Measurements from ENCODE around the gene PDE6H.

The PDE6H gene

GRCh38 chr12:14954269-14954668 lies 18.6 kb upstream of the PDE6H start:
- ATAC-seq (replicated peaks; ENCODE audit: extremely low read depth, poor library complexity, severe bottlenecking) = no peak
- H3K4me1 Mint-ChIP-seq = peaks cover 89% of the 10 kb centered on the region

GRCh38 chr12:14956024-14956891 lies 16.6 kb upstream of the PDE6H start:
- Mint-ChIP-seq H3K9me3 (no peaks in the 10 kb centered on the region), H3K27ac (ENCODE audit: low read depth) (peak overlapping the region; percentile 100), H3K4me3 (peak overlapping the region; percentile 99), H3K36me3 (ENCODE audit: insufficient read depth) (peaks cover 72% of the 10 kb centered on the region), H3K4me1 (peaks cover 76% of the 10 kb centered on the region), H3K27me3 (no peaks in the 10 kb centered on the region)
- ATAC-seq (replicated peaks; ENCODE audit: extremely low read depth, poor library complexity, severe bottlenecking) (no peak), DNase-seq (ENCODE audit: low spot score in 2 of 2) (no peak)

More at GRCh38 chr12:14954269-14954668, 18.6 kb upstream of the PDE6H start:
- no peak for DNase-seq (ENCODE audit: low spot score in 2 of 2)
- Mint-ChIP-seq H3K27me3 (no peaks in the 10 kb centered on the region), H3K9me3 (no peaks in the 10 kb centered on the region), H3K36me3 (ENCODE audit: insufficient read depth) (peaks cover 70% of the 10 kb centered on the region), H3K27ac (ENCODE audit: low read depth) (peak overlapping the region; percentile 98), H3K4me3 (peak overlapping the region; percentile 79)

GRCh38 chr12:14956905-14957304 lies 15.9 kb upstream of the PDE6H start:
- Mint-ChIP-seq H3K27ac (ENCODE audit: low read depth) (peak overlapping the region; percentile 100), H3K4me1 (peaks cover 76% of the 10 kb centered on the region), H3K9me3 (no peaks in the 10 kb centered on the region), H3K36me3 (ENCODE audit: insufficient read depth) (peaks cover 70% of the 10 kb centered on the region), H3K4me3 (peak overlapping the region; percentile 99), H3K27me3 (no peaks in the 10 kb centered on the region)
- ATAC-seq (replicated peaks; ENCODE audit: extremely low read depth, poor library complexity, severe bottlenecking) (no peak), DNase-seq (ENCODE audit: low spot score in 2 of 2) (no peak)

- no peak for ATAC-seq (replicated peaks; ENCODE audit: extremely low read depth, poor library complexity, severe bottlenecking)
- H3K27me3 Mint-ChIP-seq = no peaks in the 10 kb centered on the region
- DNase-seq (ENCODE audit: low spot score in 2 of 2) = no peak
- H3K4me1 Mint-ChIP-seq = peaks cover 71% of the 10 kb centered on the region
- peaks cover 65% of the 10 kb centered on the region for H3K36me3 Mint-ChIP-seq (ENCODE audit: insufficient read depth)
- peak overlapping the region; percentile 99 for H3K4me3 Mint-ChIP-seq
- H3K27ac Mint-ChIP-seq (ENCODE audit: low read depth) = peak overlapping the region; percentile 100
- H3K9me3 Mint-ChIP-seq = no peaks in the 10 kb centered on the region
These were observed 15.2 kb upstream of the PDE6H start for GRCh38 chr12:14957551-14958168.

GRCh38 chr12:14958361-14959125 lies 14.3 kb upstream of the PDE6H start:
- Mint-ChIP-seq H3K36me3 (ENCODE audit: insufficient read depth) (peaks cover 61% of the 10 kb centered on the region), H3K9me3 (no peaks in the 10 kb centered on the region), H3K4me1 (peaks cover 71% of the 10 kb centered on the region), H3K27me3 (no peaks in the 10 kb centered on the region), H3K4me3 (peak overlapping the region; percentile 99), H3K27ac (ENCODE audit: low read depth) (peak overlapping the region; percentile 100)
- DNase-seq (ENCODE audit: low spot score in 2 of 2) (no peak), ATAC-seq (replicated peaks; ENCODE audit: extremely low read depth, poor library complexity, severe bottlenecking) (no peak)

- Mint-ChIP-seq H3K4me1 (peaks cover 71% of the 10 kb centered on the region), H3K27me3 (no peaks in the 10 kb centered on the region), H3K36me3 (ENCODE audit: insufficient read depth) (peaks cover 56% of the 10 kb centered on the region), H3K27ac (ENCODE audit: low read depth) (peak overlapping the region; percentile 100), H3K9me3 (no peaks in the 10 kb centered on the region), H3K4me3 (peak overlapping the region; percentile 99)
- DNase-seq (ENCODE audit: low spot score in 2 of 2) (no peak), ATAC-seq (replicated peaks; ENCODE audit: extremely low read depth, poor library complexity, severe bottlenecking) (no peak)
These were observed 13.8 kb upstream of the PDE6H start for GRCh38 chr12:14959126-14959440.

- ATAC-seq (replicated peaks; ENCODE audit: extremely low read depth, poor library complexity, severe bottlenecking) (no peak), DNase-seq (ENCODE audit: low spot score in 2 of 2) (no peak)
- Mint-ChIP-seq H3K4me1 (peaks cover 70% of the 10 kb centered on the region), H3K27me3 (no peaks in the 10 kb centered on the region), H3K4me3 (peak overlapping the region; percentile 99), H3K9me3 (no peaks in the 10 kb centered on the region), H3K36me3 (ENCODE audit: insufficient read depth) (peaks cover 52% of the 10 kb centered on the region), H3K27ac (ENCODE audit: low read depth) (peak overlapping the region; percentile 100)
These were observed 13.4 kb upstream of the PDE6H start for GRCh38 chr12:14959463-14959862.

GRCh38 chr12:14959916-14960496 lies 12.8 kb upstream of the PDE6H start:
- H3K9me3 Mint-ChIP-seq = no peaks in the 10 kb centered on the region
- peak overlapping the region; percentile 100 for H3K27ac Mint-ChIP-seq (ENCODE audit: low read depth)
- peaks cover 49% of the 10 kb centered on the region for H3K36me3 Mint-ChIP-seq (ENCODE audit: insufficient read depth)
- ATAC-seq (replicated peaks; ENCODE audit: extremely low read depth, poor library complexity, severe bottlenecking) (no peak), DNase-seq (ENCODE audit: low spot score in 2 of 2) (no peak)
- H3K4me1 Mint-ChIP-seq = peaks cover 72% of the 10 kb centered on the region
- H3K4me3 Mint-ChIP-seq = peak overlapping the region; percentile 99
- H3K27me3 Mint-ChIP-seq = no peaks in the 10 kb centered on the region

- Mint-ChIP-seq H3K9me3 (no peaks in the 10 kb centered on the region), H3K27ac (ENCODE audit: low read depth) (peak overlapping the region; percentile 100), H3K27me3 (no peaks in the 10 kb centered on the region), H3K4me3 (peak overlapping the region; percentile 99), H3K36me3 (ENCODE audit: insufficient read depth) (peaks cover 46% of the 10 kb centered on the region), H3K4me1 (peaks cover 80% of the 10 kb centered on the region)
- DNase-seq (ENCODE audit: low spot score in 2 of 2) (peak in 1 of 2 donors; percentile 56), ATAC-seq (replicated peaks; ENCODE audit: extremely low read depth, poor library complexity, severe bottlenecking) (peak; percentile 50)
These were observed 12.0 kb upstream of the PDE6H start for GRCh38 chr12:14960548-14961465.

- peak; percentile 83 for ATAC-seq (replicated peaks; ENCODE audit: extremely low read depth, poor library complexity, severe bottlenecking)
- no peaks in the 10 kb centered on the region for H3K9me3 Mint-ChIP-seq
- H3K27me3 Mint-ChIP-seq = no peaks in the 10 kb centered on the region
- H3K36me3 Mint-ChIP-seq (ENCODE audit: insufficient read depth) = peaks cover 44% of the 10 kb centered on the region
- H3K27ac Mint-ChIP-seq (ENCODE audit: low read depth) = peak within 1 kb of the TSS; percentile 100
- H3K4me3 Mint-ChIP-seq = peak within 1 kb of the TSS; percentile 99
- DNase-seq (ENCODE audit: low spot score in 2 of 2) = peak; percentile 53 to 86
- H3K4me1 Mint-ChIP-seq = peaks cover 73% of the 10 kb centered on the region
These were observed 11.2 kb upstream of the PDE6H start, which contains the start of gene ARHGDIB for GRCh38 chr12:14961466-14962152. Gene ARHGDIB (minus strand): TSS chr12:14961601. CDS start chr12:14950712, 10,889 bp downstream.

- H3K36me3 Mint-ChIP-seq (ENCODE audit: insufficient read depth) = peaks cover 39% of the 10 kb centered on the region
- peaks cover 68% of the 10 kb centered on the region for H3K4me1 Mint-ChIP-seq
- H3K9me3 Mint-ChIP-seq = no peaks in the 10 kb centered on the region
- H3K4me3 Mint-ChIP-seq = peak overlapping the region; percentile 99
- ATAC-seq (replicated peaks; ENCODE audit: extremely low read depth, poor library complexity, severe bottlenecking) (no peak), DNase-seq (ENCODE audit: low spot score in 2 of 2) (no peak)
- no peaks in the 10 kb centered on the region for H3K27me3 Mint-ChIP-seq
- peak overlapping the region; percentile 100 for H3K27ac Mint-ChIP-seq (ENCODE audit: low read depth)
These were observed 10.7 kb upstream of the PDE6H start for GRCh38 chr12:14962153-14962539.
